ENCODE results near the gene FRYL.
A peak's percentile ranks its signal among the peaks of the same experiment; 100 is the strongest.
"Not testable (repeated sequence)": the region's sequence is repeated elsewhere in the genome, so short reads cannot be mapped to it uniquely, and the experiment has no call there.

The FRYL gene

DNA sequence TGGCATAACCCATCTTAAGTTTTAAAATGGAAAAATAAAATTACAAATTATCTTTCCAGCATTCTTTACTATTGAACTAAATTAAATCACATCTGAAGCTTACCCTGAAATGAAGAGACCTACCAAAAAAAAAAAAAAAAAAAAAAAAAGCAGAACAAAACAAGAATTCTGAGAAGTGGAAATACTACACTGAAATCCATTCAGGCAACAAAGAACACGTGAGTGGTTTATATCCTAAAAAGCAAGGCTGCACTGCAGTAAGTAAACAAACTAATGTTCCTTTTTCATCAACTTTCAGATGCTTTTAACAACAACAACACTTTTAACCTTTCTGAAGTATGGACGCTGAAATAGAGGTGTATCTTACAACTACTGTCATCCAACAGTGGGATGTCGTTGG, 7.5 kb downstream of the FRYL start:
- Mint-ChIP-seq H3K27ac (no peak overlapping the region), H3K27me3 (no peaks in the 10 kb centered on the region), H3K4me1 (ENCODE audit: low read depth) (peaks cover 85% of the 10 kb centered on the region), H3K36me3 (peaks cover 5% of the 10 kb centered on the region), H3K9me3 (ENCODE audit: low read depth) (no peaks in the 10 kb centered on the region), H3K4me3 (peak overlapping the region; percentile 33)

DNA sequence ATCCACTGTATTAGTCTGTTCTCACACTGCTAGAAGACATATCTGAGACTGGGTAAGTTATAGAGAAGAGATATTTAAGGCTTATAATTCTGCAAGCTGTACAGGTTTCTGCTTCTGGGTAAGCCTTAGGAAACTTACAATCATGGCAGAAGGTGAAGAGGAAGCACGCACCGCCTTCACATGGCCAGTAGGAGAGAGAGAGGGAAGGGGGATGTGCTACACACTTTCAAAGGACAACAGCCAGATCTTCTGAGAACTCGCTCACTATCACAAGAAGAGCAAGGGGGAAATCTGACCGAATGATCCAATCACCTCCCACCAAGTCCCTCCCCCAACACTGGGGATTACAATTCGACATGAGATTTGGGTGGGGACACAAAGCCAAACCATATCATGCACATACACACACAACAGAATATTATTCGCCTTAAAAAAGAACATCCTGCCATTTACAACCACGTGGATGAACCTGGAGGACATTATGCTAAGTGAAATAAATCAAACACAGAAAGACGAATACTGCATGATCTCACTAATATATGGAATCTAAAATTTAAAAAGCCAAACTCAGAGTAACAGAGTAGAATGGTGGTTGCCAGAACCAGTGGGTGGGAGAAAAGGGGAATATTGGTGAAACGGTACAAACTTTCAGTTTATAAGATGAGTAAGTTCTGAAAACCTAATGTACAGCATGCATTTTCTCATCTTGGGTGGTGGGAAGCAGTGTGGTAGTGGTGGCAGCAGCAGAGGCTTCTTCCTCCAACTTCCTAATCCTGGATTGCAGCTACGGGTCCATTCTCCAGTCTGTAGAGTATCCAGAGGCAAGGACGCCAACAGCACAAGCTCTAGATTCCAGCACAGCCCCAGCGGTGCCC, 12.8 kb downstream of the FRYL start:
- Mint-ChIP-seq H3K4me3 (no peak overlapping the region), H3K27me3 (no peaks in the 10 kb centered on the region), H3K4me1 (ENCODE audit: low read depth) (peaks cover 75% of the 10 kb centered on the region), H3K36me3 (peaks cover 10% of the 10 kb centered on the region), H3K27ac (no peak overlapping the region), H3K9me3 (ENCODE audit: low read depth) (no peaks in the 10 kb centered on the region)

DNA sequence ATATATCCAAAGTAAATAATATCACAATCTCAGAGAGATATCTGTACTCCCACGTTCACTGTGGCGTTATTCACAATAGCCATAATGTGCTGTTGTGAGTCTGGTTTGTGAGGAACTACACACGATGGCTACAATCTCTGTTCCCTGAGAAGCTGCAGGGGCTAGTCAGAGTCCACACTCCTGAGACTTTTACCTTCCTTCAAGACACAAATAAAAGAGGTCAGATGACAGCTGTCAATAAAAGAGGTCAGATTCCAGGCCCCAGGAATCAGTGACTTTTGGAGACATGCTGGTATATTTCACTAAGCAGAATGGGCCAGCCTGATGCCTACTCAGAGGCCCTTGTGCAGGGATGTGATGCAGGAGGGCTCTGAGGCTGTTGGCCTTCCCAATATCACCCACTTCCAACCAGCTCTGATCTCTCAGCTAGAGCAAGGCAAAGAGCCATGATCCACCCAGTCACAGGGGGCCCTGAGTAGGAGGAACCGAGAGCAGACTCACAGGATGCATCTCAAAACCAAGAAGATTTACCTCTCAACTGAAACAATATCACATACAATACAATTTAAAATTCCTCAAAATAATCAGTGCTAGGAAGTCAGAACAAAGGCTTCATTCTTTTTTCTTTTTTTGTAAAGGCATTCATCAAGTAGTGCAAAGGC, 13.8 kb downstream of the FRYL start:
- no peaks in the 10 kb centered on the region for H3K9me3 Mint-ChIP-seq (ENCODE audit: low read depth)
- peaks cover 10% of the 10 kb centered on the region for H3K36me3 Mint-ChIP-seq
- H3K4me1 Mint-ChIP-seq (ENCODE audit: low read depth), result peaks cover 74% of the 10 kb centered on the region
- no peaks in the 10 kb centered on the region for H3K27me3 Mint-ChIP-seq
- H3K4me3 Mint-ChIP-seq, result peak overlapping the region; percentile 24
- H3K27ac Mint-ChIP-seq, result peak overlapping the region; percentile 77

DNA sequence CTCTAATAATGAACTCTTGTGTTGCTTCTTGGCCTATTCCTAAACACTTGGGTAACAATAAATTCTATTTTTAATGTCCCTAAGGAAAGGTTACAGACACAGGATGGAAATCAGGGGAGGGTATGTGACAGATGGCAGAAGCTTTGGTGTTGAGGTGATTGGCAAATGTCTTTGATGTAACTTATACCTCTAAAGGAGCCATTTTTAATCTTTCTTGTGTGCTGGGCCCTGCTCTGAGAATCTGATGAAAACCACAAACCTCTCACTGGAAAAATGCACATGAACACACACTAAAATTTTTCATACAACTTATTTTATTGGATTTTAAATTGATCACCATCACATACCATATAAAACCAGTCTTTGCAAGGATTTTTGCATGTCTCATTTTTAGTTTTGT, 17.7 kb downstream of the FRYL start:
- H3K27me3 Mint-ChIP-seq, result no peaks in the 10 kb centered on the region
- H3K9me3 Mint-ChIP-seq (ENCODE audit: low read depth), result no peaks in the 10 kb centered on the region
- no peak overlapping the region for H3K27ac Mint-ChIP-seq
- H3K4me1 Mint-ChIP-seq (ENCODE audit: low read depth), result peaks cover 51% of the 10 kb centered on the region
- H3K4me3 Mint-ChIP-seq, result no peak overlapping the region
- peaks cover 7% of the 10 kb centered on the region for H3K36me3 Mint-ChIP-seq

DNA sequence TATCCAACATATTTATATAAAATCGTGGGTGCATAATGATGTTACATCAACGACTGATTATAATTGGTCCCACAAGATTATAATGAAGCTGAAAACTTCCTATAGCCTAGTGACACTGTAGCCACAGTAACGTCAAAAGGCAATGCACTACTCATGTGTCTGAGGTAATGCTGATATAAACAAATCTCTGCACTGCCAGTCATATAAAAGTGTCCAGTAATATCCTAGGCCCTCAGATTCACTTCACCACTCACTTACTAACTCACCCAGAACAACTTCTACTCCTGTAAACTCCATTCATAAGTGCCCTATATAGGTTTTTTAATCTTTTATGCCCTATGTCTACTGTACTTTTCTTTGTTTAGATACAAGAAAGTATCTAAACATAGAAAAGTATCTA, 18.8 kb downstream of the FRYL start:
- Mint-ChIP-seq H3K4me1 (ENCODE audit: low read depth) (peaks cover 48% of the 10 kb centered on the region), H3K27me3 (no peaks in the 10 kb centered on the region), H3K27ac (no peak overlapping the region), H3K9me3 (ENCODE audit: low read depth) (no peaks in the 10 kb centered on the region), H3K36me3 (peaks cover 4% of the 10 kb centered on the region), H3K4me3 (no peak overlapping the region)

DNA sequence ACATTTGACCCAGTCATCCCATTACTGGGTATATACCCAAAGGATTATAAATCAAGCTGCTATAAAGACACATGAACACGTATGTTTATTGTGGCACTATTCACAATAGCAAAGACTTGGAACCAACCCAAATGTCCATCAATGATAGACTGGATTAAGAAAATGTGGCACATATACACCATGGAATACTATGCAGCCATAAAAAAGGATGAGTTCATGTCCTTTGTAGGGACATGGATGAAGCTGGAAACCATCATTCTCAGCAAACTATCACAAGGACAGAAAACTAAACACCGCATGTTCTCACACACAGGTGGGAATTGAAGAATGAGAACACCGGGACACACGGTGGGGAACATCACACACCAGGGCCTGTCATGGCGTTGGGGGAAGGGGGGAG, 21.4 kb downstream of the FRYL start:
- not testable (repeated sequence) for H3K9me3 Mint-ChIP-seq (ENCODE audit: low read depth); H3K4me3 Mint-ChIP-seq; H3K27me3 Mint-ChIP-seq
- Mint-ChIP-seq H3K36me3 (peaks cover 15% of the 10 kb centered on the region), H3K4me1 (ENCODE audit: low read depth) (peaks cover 49% of the 10 kb centered on the region), H3K27ac (peak overlapping the region; percentile 34)

DNA sequence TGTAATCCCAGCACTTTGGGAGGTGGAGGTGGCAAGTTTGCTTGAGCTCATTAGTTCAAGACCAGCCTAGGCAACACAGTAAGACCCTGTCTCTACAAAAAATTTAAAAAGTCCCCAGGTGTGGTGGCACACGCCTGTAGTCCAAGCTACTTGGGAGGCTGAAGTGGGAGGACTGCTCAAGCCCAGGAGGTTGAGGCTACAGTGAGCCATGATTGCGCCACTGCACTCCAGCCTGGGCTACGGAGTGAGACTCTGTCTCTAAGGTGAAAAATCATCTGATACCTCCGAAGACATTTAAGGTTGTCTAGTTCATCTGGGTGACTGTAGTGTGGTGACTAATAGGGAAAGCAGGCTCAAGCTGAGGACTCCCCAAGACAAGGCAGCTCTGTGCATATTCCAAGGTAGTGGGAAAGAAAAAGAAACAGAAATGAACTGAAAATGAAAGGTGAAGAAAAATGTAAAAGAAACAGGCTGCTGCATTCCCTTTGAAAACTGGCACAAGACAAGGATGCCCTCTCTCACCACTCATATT, 23.3 kb downstream of the FRYL start:
- no peak overlapping the region for H3K4me3 Mint-ChIP-seq
- H3K36me3 Mint-ChIP-seq, result peaks cover 15% of the 10 kb centered on the region
- no peaks in the 10 kb centered on the region for H3K9me3 Mint-ChIP-seq (ENCODE audit: low read depth)
- H3K27me3 Mint-ChIP-seq, result no peaks in the 10 kb centered on the region
- peak overlapping the region; percentile 43 for H3K27ac Mint-ChIP-seq
- H3K4me1 Mint-ChIP-seq (ENCODE audit: low read depth), result peaks cover 53% of the 10 kb centered on the region

DNA sequence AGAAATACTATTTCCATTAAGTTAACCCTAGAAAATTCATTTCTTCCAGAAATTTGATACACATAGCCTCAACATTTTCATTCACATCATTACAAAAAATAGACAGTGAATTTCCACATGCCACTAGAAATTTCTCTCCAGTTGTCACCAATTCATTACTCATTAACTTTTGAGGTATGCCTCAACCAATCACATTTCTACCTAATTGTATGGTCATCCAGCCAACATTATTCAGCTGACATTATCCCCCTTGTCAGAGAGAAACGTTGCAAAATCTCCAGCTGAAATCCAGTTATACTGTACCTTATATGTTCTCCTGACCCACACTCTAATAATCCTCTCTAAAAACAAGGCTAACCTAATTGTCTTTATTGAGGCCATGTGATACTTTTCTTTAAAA, 24.8 kb downstream of the FRYL start:
- peak overlapping the region; percentile 46 for H3K27ac Mint-ChIP-seq
- H3K4me1 Mint-ChIP-seq (ENCODE audit: low read depth), result peaks cover 61% of the 10 kb centered on the region
- peaks cover 15% of the 10 kb centered on the region for H3K36me3 Mint-ChIP-seq
- no peaks in the 10 kb centered on the region for H3K9me3 Mint-ChIP-seq (ENCODE audit: low read depth)
- H3K4me3 Mint-ChIP-seq, result no peak overlapping the region
- H3K27me3 Mint-ChIP-seq, result no peaks in the 10 kb centered on the region

DNA sequence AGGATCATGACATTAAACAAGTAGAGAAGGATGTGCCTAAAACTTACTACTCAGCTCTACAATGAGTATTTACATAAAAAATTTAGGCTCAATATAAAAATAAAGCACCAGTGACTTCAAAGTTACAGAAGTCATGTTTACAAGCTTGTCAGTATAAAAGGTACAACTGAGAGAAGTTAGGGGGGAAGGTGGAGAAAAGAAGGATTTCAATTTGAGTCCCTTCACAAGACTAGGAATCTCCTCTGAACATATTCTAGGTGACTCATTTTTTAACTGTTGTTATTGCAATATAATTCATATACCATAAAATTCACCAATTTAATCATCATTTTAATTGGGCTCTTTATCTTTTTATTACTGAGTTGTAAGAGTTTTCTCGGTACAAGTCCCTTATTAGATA, 26.9 kb downstream of the FRYL start:
- Mint-ChIP-seq H3K4me3 (no peak overlapping the region), H3K27me3 (no peaks in the 10 kb centered on the region), H3K27ac (peak overlapping the region; percentile 18), H3K9me3 (ENCODE audit: low read depth) (no peaks in the 10 kb centered on the region), H3K36me3 (peaks cover 12% of the 10 kb centered on the region), H3K4me1 (ENCODE audit: low read depth) (peaks cover 75% of the 10 kb centered on the region)

DNA sequence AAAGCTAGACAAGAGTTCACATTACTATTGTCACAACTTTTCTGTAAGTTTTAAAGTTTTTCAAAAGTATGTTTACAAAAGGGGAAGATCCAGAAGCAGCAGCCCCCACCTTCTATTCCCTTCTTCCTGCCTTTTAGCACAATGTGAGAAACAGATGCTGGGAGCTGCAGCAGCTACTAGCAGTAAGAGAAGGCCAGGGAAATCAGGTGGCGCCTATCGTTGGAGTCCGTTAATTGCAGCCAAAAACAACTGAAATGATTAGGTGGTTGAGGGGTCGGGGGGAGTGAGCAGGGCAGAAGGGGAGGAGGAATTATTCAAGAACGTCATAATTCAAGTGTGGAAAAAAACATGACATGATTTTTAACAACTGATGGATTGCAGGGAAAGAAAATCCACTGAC, 27.4 kb downstream of the FRYL start:
- Mint-ChIP-seq H3K4me1 (ENCODE audit: low read depth) (peaks cover 73% of the 10 kb centered on the region), H3K9me3 (ENCODE audit: low read depth) (no peaks in the 10 kb centered on the region), H3K27me3 (no peaks in the 10 kb centered on the region), H3K4me3 (no peak overlapping the region), H3K27ac (no peak overlapping the region), H3K36me3 (peaks cover 12% of the 10 kb centered on the region)

DNA sequence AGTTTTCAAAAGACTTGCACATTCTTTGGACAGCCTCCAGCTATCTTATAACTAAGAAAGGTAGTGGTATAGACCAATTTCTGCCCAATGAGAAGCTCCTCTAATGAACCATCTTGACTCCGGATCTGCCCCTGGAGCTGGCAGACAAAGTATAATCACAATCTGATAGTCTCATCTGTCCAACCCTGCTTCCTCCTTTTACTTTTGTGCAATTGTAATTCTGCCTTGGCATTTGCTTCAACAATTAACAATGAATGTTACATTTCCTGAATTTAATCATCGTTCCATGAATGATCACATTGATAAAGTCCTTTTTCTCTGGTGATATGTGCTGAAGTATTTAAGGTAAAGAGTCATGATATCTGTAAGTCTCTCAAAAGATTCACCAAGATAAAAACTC, 27.8 kb downstream of the FRYL start:
- peaks cover 12% of the 10 kb centered on the region for H3K36me3 Mint-ChIP-seq

DNA sequence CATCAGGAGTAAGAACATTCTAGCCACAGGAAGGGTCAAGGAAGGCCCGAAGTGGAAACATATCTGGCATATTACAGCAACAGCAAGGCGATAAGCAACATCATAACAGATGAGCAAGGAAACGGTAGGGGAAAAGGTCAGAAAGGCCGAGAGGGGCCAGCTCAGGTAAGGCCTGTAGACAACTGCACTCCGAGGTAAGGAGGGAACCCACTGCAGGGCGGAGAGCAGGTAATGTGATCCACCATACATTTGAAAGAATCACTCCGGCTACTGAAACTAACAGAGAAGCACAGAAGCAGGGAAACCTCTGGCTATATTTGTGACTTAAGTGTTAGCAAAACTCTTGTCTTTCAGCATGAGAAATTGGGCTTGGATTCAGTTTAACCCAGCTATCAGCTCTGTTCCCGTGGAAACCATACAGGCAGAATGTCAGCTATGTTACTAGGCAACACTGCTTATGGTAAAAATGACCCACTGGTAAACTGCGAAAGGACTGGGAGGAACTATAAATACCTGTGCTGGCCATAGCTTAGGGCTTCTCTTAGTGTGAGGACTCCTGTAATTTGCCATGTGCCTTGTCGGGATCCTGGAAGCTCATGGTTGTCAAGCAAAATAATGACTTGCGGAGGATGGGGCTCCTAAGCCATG, 31.0 kb downstream of the FRYL start:
- Mint-ChIP-seq H3K9me3 (ENCODE audit: low read depth) (no peaks in the 10 kb centered on the region), H3K4me3 (no peak overlapping the region), H3K4me1 (ENCODE audit: low read depth) (peaks cover 79% of the 10 kb centered on the region), H3K27ac (no peak overlapping the region), H3K27me3 (no peaks in the 10 kb centered on the region), H3K36me3 (peaks cover 4% of the 10 kb centered on the region)

More for the DNA sequence above, 27.8 kb downstream of the FRYL start:
- H3K4me3 Mint-ChIP-seq, result no peak overlapping the region
- peak overlapping the region; percentile 58 for H3K27ac Mint-ChIP-seq
- H3K27me3 Mint-ChIP-seq, result no peaks in the 10 kb centered on the region
- H3K4me1 Mint-ChIP-seq (ENCODE audit: low read depth), result peaks cover 74% of the 10 kb centered on the region
- no peaks in the 10 kb centered on the region for H3K9me3 Mint-ChIP-seq (ENCODE audit: low read depth)

DNA sequence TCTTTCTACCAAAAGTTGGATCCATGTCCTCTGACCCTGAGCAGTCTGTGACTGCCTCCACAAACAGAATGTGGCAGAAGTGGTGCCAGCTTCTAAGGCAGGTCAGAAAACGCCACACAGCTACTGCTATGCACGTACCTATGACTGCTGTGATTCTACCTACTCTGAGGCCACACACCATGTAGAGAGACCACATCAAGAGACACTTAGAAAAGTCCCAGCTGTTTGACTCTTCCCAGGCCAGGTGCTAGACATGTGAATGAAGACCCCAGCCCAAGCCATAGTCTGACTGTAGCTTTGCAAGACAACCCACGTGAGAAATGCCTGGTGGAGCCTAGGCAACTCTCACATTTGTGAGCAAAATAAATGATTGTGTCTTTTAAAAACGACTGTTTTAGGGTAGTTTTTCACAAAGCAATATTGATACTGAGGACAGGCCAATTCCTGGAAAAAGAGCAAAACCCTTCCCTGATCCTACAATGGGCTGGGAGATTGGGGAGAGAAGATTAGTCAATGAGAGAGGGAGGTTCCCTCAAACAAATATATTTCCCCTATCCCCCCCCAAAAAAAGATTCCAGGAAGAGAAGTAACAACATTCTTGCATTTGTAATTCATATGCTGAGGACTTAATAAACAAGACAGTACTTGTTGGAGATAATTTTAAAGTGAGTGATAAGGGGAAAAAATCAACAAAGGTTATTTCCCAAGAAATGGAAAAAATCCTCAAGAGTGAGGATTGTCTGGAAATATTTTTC, 33.3 kb downstream of the FRYL start:
- peak overlapping the region; percentile 54 for H3K4me3 Mint-ChIP-seq

DNA sequence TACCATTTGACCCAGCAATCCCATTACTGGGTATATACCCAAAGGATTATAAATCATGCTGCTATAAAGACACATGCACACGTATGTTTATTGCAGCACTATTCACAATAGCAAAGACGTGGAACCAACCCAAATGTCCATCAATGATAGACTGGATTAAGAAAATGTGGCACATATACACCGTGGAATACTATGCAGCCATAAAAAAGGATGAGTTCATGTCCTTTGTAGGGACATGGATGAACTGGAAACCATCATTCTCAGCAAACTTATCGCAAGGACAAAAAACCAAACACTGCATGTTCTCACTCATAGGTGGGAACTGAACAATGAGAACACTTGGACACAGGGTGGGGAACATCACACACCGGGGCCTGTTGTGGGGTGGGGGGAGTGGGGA, 34.9 kb downstream of the FRYL start:
- not testable (repeated sequence) for H3K27ac Mint-ChIP-seq; H3K36me3 Mint-ChIP-seq; H3K27me3 Mint-ChIP-seq; H3K9me3 Mint-ChIP-seq (ENCODE audit: low read depth); H3K4me3 Mint-ChIP-seq
- H3K4me1 Mint-ChIP-seq (ENCODE audit: low read depth), result peaks cover 78% of the 10 kb centered on the region

More for the DNA sequence above, 33.3 kb downstream of the FRYL start:
- Mint-ChIP-seq H3K9me3 (ENCODE audit: low read depth) (no peaks in the 10 kb centered on the region), H3K27ac (peak overlapping the region; percentile 78), H3K27me3 (no peaks in the 10 kb centered on the region), H3K36me3 (peaks cover 3% of the 10 kb centered on the region), H3K4me1 (ENCODE audit: low read depth) (peaks cover 77% of the 10 kb centered on the region)

Data from activated naive CD8-positive, alpha-beta T cell (primary cell).